ENCODE measurements around the gene PLXNA2. TPM values are rescaled to one million over a fixed set of nuclear protein-coding genes. Genes with fewer than 3 reads are reported as not detected.

PLXNA2 gene
- total and polyA plus RNA-seq, 2 donors (not counting 3 experiments of a cell fraction or from before 2014, with no cell fraction given), result 42.6 to 229 TPM

DNA sequence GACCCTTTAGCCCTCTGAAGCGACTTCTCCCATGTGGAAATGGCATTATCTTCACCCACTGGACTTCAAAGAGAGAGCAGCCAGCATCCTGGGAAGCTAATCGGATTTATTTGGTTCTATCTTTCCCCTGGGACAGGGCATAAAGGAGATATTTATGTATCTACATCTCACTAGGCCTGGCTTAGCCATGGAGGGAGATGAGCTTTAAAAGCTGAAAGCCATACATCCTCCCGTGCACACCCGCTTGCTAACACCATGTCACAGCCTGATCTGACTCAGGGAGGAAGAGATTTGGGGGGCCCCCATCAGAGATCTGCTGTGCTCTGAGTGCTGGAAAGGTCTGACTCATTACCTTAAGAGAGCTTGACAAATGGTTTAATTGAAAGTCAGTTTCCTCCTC, 155.9 kb downstream of the PLXNA2 start:
- H4K20me1 ChIP-seq (replicated peaks; ENCODE audit: control insufficient read depth, extremely low read depth, insufficient read depth, low read length), result no peaks in the 10 kb centered on the region
- H3K36me3 ChIP-seq (ENCODE audit: control insufficient read depth in 2 of 2, extremely low read depth in 1 of 2, insufficient read depth in 2 of 2, low read length in 2 of 2), result peaks cover 34 to 37% of the 10 kb centered on the region in 2 experiments
- ChIA-PET CTCF (interaction anchor here (1.2 to 2.7 kb wide), 2 partner anchors 66 to 157 kb away, joined by 5 to 15 read pairs; partner anchors contain the start of gene PLXNA2), POLR2A (no interaction called here)
- TF ChIP-seq, protein P1, sequence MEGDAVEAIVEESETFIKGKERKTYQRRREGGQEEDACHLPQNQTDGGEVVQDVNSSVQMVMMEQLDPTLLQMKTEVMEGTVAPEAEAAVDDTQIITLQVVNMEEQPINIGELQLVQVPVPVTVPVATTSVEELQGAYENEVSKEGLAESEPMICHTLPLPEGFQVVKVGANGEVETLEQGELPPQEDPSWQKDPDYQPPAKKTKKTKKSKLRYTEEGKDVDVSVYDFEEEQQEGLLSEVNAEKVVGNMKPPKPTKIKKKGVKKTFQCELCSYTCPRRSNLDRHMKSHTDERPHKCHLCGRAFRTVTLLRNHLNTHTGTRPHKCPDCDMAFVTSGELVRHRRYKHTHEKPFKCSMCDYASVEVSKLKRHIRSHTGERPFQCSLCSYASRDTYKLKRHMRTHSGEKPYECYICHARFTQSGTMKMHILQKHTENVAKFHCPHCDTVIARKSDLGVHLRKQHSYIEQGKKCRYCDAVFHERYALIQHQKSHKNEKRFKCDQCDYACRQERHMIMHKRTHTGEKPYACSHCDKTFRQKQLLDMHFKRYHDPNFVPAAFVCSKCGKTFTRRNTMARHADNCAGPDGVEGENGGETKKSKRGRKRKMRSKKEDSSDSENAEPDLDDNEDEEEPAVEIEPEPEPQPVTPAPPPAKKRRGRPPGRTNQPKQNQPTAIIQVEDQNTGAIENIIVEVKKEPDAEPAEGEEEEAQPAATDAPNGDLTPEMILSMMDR (IDR thresholded peaks at IDR 0.05; ENCODE audit: extremely low read depth in 1 of 2, insufficient read depth in 1 of 2, low read depth in 1 of 2, low read length in 2 of 2), result no peak
- TF ChIP-seq MYC (IDR thresholded peaks at IDR 0.05; ENCODE audit: low read depth, low read length) (no peak), POLR2A (IDR thresholded peaks at IDR 0.05; ENCODE audit: low read depth, low read length) (no peak), POLR2AphosphoS5 (IDR thresholded peaks at IDR 0.05; ENCODE audit: insufficient read depth, low read depth, low read length) (no peak), EZH2 (IDR thresholded peaks at IDR 0.05; ENCODE audit: borderline replicate concordance, low read depth, low read length, severe bottlenecking) (no peak), FOS (IDR thresholded peaks at IDR 0.05; ENCODE audit: borderline replicate concordance, insufficient read depth, low read length) (no peak), GATA2 (IDR thresholded peaks at IDR 0.05; ENCODE audit: insufficient read depth, insufficient read length, low read depth, low read length) (no peak), JUN (IDR thresholded peaks at IDR 0.05; ENCODE audit: borderline replicate concordance, insufficient read depth, insufficient read length, low read depth) (no peak)
- TF ChIP-seq, protein P2, sequence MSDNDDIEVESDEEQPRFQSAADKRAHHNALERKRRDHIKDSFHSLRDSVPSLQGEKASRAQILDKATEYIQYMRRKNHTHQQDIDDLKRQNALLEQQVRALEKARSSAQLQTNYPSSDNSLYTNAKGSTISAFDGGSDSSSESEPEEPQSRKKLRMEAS (IDR thresholded peaks at IDR 0.05; ENCODE audit: insufficient read depth, insufficient read length), result no peak
- H3K27me3 ChIP-seq (ENCODE audit: control insufficient read depth in 2 of 2, insufficient read depth in 2 of 2, low read length in 2 of 2), result no peaks in the 10 kb centered on the region
- no peak overlapping the region for H3K27ac ChIP-seq (ENCODE audit: insufficient read depth, low read depth, low read length)
- no peaks in the 10 kb centered on the region for H3K9me1 ChIP-seq (replicated peaks; ENCODE audit: control insufficient read depth, extremely low read depth, insufficient read depth, low read length)
- FAIRE-seq (no peak), DNase-seq (ENCODE audit: low read depth, low spot score) (no peak)
- H3K9me3 ChIP-seq (replicated peaks; ENCODE audit: control insufficient read depth, insufficient read depth, low read length), result no peaks in the 10 kb centered on the region
- H3K4me3 ChIP-seq (replicated peaks in 1 of 3; ENCODE audit: insufficient read depth in 1 of 3, low read depth in 1 of 3, low read length in 3 of 3), result no peak overlapping the region
- no peak overlapping the region for H3K9ac ChIP-seq (replicated peaks; ENCODE audit: extremely low read depth, insufficient read depth, low read length)
- BruUV-seq (replicated peaks), result no TSS peak
- H3K79me2 ChIP-seq (ENCODE audit: control insufficient read depth, insufficient read depth, low read length), result peaks cover 2% of the 10 kb centered on the region
- dilution Hi-C loops (cut with MboI; ENCODE audit: extremely low pct_ligation_motif_present, low sequenced_read_pairs), result no loop called here
- no peak overlapping the region for H2AFZ ChIP-seq (ENCODE audit: low read depth, low read length)
- no peaks in the 10 kb centered on the region for H3K4me1 ChIP-seq (ENCODE audit: control insufficient read depth, extremely low read depth, insufficient read depth, low read length)
- intact Hi-C loops (cut with micrococcal nuclease), result no loop called here
- no peak overlapping the region for H3K4me2 ChIP-seq (ENCODE audit: insufficient read depth, low read length)
